ENCODE data around the gene RMC1.
"Not testable (repeated sequence)": the region's sequence is repeated elsewhere in the genome, so short reads cannot be mapped to it uniquely, and the experiment has no call there.

Gene RMC1

DNA sequence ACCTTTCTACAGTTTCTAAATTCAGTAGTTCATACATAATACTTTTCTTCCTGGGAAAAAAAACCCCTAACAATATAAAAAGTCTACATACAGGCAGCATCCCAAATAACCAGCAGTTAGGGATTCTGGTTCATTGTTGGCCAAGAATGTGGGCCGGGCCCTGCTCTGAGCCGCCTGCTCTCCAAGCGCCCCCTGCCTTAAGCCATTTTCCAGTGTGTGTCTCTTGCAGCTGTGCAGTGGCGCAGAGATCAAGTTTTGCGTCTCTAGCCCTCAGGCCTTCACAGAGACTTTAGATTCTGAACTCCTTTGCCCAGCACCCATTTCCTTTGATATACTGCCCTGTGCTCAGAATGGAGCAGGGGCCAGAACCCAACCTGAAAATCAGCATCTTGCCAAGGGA, 32.9 kb downstream of the RMC1 start:
- DNase-seq = no peak

DNA sequence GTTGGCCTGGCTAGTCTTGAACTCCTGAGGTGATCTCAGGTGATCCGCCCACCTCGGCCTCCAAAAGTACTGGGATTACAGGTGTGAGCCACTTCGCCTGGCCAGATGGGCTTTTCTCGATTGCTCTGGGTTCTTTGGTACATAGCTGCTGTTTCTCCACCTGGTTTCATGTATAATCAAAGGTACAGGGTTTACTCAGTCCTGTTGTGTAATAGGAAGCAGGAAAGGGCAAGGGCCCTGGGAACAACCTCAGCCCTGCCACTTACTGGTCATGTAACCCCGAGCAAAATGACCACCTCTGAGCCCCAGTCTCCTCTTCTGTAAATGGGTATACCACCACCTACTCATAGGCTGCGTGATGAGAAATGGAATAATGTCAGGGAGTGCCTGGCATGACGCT, 34.0 kb downstream of the RMC1 start:
- DNase-seq = no peak

DNA sequence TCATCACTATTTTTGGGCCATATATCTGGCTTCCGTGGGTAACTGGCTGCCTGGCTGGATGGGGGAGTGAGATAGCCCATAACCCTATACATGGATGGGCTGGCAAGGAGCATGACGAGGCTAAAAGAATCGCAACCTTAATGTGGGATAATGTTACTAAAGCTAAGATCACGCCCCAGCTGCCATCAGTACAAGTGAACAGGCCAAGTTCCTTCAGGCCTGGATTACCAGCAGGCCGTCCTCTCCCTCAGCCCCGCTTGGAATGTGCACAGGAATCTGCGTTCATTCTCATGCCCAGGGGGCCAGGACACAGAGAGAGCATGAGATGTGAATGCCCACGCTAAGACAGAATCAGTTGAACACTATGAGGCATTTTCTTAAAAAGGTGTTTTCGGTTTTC, 34.7 kb downstream of the RMC1 start:
- no peak for DNase-seq

DNA sequence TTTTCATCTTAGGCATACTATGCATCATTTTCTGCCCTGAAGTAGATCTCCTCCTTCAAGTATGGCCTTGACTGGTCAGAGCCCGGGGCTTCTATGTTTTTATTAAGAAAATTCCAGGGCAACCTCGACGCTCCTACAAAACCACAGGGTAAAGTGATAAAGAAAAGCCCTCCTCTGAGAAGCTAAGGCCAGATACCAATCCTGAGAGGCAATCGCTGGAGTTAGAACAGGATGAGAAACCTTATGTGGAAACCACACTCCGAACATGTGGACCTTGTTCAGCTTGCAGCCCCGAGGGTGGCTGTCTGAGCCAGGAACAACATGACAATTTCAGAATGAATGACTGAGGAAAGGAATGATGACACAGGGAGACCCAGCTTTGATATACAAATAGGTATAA, 35.6 kb downstream of the RMC1 start:
- no peak for DNase-seq

DNA sequence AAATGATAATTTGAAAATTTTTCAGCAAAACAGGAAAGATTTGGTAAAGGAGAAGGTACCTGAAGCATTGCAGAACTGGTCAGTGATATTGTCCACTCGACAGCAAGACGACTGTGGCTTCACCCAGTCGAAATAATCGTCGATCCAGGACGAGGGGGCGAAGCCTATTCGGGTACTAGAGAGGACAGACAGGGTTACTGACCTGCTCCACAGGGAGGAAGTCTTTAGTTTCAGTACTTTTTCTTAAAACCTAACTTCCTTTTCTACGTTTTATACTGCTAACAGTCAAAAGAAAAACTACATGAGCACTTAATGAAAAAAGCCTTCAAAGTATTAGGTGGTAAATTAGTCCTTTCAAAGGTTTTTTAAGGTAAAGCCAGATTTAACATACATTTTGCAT, 36.0 kb downstream of the RMC1 start:
- no peak for DNase-seq

DNA sequence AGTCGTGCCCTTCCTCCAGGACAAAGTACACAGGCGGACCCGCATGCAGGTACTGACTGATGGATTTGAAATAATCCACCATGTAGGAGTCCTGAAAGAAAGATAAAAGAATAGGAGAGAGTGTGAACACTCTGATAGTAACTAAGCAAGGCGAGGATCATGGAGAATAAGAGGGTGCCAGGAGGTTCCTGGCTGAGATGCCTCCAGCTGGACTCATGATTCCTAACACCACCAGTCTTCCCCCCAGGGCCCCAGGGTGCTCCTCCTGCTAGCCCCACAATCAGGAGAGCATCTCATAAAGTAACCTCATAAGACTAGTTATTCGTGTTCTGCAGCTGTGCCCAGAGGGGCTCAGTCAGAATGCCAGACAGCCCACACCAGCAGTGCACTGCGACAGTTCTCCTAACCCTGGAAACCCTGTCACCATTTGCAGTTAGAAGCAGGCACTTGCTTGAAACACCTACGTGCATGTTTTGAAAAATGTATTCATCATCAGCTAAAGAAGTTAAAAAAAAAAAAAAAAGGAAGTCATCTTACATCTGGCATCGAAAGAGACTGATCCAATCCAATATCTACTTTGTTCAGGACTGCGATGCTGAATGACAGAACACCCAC, 36.7 kb downstream of the RMC1 start:
- no peak for DNase-seq

DNA sequence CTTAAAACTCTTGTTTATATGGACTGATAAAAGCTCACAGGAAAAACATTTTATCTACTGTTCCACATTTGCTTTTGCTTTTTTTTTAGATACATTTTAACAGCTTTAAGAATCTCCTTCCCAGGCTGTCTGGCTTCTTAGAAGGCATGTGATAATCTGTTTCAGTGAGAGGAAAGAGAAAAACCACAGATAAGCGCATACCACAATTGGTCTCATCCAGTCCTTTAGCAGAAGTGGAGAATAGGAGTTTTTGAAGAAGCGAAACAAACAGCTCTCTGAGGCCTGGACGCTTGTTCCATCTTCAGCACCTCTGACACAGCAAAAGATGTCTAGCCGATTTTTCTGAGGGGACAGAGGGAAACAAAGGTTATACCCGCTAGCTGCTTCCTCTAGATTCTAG, 37.6 kb downstream of the RMC1 start:
- no peak for DNase-seq

DNA sequence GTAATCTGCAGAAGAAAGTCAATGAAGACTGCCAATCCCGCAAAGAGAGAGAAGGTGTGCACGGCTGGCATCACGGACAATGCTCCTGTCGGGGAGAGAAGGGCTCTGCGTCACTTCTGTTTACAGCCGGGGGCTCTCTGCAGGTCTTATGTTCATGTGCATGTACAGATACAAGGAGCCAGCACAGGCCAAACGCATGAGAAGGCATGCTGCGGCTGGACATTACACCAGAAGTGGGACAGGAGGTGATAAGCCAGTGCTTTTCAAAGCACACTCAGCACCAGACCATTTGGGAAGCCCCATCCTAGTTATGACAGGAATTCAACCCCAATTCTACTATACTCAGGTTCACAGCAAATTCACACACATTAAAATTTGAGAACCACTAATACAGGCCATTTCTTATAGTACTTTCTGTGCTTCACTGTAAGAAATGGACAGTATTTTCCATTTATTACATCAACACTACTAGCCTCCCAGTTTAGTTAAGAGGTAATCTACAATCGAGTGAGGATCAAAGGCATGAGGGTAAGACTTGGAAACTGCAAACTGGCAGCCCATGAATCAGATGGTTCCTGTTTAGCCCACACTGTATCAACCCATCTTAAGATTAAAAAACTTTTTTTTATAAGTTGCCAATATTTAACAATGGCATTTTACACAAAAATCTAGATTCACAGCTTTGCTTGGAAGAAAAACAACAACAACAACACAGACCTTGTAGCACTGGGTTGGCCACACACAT, 38.2 kb downstream of the RMC1 start:
- no peak for DNase-seq

DNA sequence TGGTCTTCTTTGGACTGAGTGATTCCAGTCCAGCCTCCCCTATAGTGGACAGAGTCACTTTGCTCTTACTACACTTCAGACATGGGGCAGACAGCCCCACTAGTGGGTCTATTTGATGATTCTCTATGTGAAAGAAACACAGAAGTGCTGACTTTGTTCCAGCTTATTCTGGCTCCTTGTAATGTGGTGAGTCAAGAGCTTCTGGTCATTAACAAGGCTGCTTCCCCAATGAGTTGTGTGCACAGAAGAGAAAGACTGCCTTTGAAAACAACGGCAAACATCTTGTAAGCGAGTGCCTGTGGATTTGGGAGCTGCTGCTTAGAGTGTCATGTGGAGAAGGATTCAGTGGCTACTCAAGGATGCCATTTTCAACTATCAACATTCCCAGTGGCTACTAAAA, 39.1 kb downstream of the RMC1 start:
- DNase-seq = no peak

DNA sequence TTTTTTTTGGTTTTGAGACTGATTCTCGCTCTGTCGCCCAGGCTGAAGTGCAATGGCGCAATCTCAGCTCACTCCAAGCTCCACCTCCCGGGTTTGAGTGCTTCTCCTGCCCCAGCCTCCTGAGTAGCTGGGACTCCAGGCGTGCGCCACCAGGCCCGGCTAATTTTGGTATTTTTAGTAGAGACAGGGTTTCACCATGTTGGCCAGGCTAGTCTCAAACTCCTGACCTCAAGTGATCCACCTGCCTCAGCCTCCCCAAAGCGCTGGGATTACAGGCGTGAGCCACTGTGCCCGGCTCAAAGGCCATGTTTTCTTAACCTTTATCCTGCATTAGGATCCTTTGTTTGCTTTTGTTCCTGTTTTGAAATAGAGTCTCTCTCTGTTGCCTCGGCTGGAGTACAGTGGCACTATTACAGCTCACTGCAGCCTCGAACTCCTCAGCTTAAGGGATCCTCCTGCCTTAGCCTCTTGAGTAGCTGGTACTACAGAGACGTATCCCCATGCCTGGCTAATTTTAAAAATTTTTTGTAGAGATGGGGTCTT, 42.0 kb downstream of the RMC1 start:
- DNase-seq = no peak

DNA sequence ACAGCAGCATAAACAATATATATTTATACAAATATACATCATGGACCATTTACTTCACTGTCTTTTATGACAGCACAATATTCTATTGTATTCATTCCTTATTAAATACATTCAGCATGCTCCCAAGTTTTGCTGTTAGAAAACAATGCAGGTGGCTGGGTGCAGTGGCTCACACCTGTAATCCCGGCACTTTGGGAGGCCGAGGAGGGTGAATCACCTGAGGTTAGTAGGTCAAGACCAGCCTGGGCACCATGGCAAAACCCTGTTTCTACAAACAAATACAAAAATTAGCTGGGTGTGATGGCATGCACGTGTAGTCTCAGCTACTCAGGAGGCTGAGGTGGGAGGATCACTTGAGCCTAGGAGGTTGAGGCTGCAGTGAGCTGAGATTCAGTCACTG, 44.0 kb downstream of the RMC1 start:
- no peak for DNase-seq

DNA sequence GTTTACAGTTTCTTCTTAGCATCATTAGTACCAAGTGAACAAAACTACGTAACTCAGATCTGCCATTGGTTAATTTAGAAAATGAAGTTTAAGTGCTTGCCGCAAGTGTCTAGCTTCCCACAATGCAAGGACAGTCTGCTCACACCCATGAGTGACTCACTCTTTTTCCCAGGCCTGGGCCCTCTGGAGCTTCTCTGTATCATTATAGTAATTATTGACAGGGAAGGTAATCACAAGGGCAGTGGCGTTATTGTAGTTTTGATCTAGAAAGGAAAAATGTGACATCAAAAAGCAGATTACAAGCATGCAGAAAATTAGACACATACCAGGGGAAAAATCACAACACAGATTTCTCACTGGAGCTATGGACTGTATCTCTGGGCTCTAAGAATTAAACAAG, 44.5 kb downstream of the RMC1 start:
- DNase-seq = no peak

DNA sequence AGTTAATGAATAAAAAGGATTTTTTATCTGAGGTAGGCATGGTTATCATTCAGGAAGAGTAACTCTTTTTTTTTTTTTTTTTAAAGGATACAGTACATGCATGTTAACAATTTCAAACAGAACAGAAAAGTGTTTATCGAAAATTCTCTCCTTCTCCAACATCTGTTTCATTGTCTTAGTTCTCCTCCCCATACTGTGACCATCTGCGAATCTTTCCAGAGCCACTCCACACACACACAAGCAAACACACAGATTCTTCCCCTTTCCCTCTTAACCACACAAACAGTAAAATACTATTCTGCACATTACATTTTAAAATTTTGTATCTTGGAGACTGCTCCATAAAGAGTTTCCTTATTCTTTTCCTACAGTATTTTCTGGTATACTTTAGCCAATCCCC, 45.0 kb downstream of the RMC1 start:
- no peak for DNase-seq

DNA sequence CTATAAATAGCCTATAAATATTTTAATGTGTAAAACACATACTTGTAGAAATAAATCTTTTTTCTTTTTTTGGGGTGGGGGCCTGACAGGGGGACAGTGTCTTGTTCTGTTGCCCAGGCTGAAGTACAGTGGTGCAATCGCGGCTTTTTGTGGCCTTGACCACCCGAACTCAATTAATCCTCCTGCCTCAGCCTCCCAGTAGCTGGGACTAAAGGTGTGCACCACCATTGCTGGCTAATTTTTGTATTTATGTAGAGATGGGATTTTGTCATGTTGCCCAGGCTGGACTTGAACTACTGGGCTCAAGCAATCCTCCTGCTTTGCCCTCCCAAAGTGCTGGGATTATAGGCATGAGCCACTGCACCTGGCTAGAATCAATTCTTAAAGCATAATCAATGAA, 45.4 kb downstream of the RMC1 start:
- no peak for DNase-seq

DNA sequence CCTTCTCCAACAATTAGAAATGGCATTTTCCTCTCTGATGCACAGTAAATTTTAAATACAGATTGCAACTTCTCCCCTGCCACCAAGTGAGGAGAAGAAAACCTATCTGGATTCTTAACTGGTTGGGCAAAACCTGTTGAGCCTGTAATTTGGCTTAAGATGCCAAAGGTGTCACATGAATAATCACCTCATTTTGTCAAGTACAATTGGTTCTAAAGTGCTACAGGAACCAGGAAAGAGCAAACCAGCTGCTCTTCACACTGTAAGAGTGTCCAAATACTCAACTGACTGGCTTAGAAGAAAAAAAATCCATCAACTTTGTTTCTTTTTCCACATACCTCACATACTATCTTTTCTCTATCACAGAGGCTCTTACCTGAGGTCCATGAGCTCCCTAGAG, 47.6 kb downstream of the RMC1 start:
- DNase-seq = no peak

DNA sequence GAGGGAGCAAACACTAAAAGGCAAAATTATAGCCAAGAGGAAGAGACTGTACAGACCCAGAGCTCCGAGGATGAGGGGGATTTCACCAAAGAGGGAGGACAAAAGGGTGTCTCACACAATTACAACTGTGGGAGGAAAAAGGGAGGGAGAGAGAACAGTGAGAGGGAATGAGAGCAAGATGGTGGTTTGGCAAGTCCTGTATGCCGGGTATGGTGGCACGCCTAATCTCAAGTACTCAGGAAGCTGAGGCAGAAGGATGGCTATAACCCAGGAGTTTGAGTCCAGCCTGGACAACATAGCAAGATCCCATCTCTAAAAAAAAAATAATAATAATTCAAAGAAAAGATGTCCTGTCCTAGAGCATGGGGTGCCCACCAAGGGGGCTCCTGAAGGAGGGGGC, 48.7 kb downstream of the RMC1 start:
- no peak for DNase-seq

DNA sequence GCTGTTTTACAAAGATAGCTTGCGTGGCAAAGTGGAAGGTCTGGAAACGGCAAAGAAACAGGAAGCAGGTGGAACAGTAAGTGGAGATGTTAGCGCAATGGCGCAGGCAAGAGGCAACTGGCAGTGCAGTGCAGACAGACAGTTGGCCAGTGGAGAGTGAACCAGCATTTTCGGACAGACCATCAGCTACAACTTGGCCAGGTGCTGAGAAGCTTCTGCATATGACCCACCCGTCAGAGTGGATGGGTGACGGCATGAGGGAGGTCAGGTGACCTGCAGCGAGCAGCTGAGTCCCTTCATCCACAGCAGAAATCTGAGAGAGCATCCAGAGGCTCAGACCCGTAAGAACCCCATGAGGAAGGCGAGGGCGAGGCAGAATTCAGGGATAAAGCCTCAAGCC, 49.2 kb downstream of the RMC1 start:
- DNase-seq = no peak

DNA sequence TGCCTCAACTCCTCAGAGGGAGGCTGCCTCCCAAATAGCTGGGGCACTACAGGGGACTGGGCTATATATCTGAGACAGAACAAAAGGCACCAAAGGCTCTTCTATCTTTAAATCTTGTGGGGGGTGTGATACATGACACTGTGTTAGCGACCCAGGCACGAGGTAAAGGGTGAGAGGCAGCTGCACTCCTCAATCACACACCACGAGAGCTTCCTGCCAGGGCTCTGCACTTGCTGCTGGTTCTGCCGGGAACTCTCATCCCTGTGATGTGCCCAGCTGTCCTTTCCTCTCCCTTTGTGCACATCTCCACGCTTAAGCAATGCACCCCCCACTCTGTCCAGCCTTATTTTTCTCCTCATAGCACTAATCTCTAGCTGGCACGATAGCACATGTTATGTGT, 50.6 kb downstream of the RMC1 start:
- no peak for DNase-seq

DNA sequence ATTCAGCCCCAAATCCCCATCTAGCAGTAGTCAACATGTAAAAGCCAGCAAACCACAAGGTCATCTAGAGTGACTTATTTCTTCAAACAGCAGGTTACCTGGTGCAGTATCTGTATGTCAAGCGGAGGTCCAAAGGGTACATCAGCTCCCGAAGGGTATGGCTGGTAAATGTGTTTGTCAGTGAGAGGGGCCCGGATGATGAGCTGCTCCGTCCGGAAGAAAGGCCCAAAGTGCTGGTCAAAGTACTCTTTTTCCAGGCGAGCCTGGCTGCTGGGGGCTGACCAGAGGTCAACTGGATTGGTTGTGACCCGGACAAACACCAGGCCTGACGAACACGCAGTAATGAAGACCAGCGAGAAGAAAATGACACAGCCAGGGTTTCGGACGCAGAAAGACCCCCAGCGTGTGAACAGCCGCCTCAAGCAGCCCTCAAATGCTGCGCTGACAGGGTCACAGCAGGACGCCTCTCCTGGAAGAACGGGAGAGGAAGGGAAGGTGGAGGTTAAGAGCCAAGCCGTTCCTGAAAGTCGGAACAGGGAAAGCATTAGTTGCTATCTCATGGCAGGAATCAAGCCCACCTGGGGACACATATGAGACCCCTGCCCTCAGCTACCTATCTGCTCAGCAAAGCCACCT, 53.0 kb downstream of the RMC1 start:
- no peak for DNase-seq

DNA sequence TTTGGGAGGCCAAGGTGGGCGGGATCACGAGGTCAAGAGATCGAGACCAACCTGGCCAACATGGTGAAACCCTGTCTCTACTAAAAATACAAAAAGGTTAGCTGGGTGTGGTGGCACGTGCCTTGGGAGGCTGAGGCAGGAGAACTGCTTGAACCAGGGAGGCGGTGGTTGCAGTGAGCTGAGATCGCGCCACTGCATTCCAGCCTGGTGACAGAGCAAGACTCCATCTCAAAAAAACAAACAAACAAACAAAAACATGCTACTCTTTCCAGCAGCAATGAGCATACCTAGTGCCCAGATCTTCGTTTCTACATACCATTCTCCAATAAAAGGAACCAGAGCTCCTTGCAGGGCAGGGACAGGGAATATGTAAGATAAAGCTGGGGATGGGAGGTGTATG, 54.2 kb downstream of the RMC1 start:
- not testable (repeated sequence) for DNase-seq

DNA sequence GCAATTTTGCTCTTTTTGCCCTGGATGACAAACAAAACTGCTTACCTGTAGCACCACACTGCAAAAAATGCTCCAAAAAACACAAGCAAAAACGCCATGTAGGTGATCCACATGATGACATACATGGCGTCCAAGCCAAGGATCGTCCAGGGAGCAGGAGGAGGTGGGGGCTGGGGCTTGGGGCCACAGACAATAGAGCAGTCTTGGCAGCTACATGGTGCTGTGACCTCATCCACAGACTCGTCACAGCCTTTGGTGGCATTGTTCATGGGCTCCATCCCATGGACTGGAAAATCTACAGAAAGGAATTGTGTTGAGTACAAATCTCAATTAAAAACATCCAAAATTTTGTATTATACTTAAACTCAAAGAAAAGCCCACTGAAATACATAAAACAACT, 56.9 kb downstream of the RMC1 start:
- no peak for DNase-seq

DNA sequence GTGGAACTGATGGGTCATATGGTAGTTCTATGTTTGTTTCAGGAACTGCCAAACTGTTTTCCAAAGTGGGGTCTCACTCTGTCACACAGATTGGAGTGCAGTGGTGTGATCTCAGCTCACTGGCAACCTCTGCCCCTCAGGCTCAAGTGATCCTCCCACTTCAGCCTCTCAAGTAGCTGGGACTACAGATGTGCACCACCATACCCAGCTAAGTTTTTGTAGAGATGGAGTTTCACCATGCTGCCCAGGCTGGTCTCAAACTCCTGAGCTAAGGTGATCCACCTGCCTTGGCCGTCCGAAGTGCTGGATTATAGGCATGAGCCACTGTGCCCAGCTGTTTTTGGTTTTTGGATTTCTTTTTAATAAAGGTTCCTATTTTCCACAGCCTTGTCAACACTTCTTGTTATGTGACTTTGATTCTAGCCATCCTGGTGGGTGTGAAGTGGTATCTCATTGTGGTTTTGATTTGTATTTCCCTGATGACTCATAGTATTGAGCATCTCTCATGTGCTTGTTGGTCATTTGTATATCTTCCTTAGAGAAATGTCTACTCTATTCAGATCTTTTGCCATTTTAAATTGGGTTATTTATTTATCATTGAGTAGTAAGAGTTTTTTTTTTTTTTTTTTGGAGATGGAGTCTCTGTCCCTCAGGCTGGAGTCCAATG, 60.2 kb downstream of the RMC1 start:
- no peak for DNase-seq

DNA sequence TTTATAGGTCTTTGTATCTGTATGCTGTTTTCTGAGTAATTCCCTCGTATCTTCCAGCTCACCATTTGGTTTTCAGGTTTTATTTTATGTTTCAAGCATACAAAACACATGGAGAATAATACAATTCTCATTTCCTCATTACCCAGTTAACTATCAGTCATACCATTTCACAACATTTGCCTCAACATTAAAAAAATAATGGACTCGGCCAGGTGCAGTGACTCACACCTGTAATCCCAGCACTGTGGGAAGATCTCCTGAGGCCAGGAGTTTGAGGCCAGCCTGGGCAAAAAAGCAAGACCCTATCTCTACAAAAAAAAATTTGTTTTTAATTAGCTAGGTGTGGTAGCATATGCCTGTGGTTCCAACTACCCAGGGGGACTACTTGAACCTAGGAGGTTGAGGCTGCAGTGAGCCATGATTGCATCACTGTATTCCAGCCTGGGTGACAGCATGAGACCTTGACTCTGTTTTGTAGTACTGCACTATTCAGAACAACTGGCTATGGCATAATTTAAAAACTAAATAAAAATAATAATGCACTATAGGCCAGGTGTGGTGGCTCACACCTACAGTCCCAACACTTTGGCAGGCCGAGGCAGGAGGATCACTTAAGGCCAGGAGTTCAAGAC, 62.7 kb downstream of the RMC1 start:
- DNase-seq = no peak

Data from activated CD4-positive, alpha-beta T cell treated with anti-CD3 and anti-CD28 coated beads, Interleukin-2, amount 50 U/mL, for 1 hour (primary cell).